HepG2 (cell line): ENCODE measurements around the gene SLC38A2. TPM values are rescaled to one million over a fixed set of nuclear protein-coding genes. Genes with fewer than 3 reads are reported as not detected.

Experiments used
- GFI1 ChIP-seq: sonication (generic); formaldehyde crosslinking; IDR thresholded peaks from 2 replicates; pipeline ENCODE4 v1.5.0; 2020; ENCODE audit warnings: missing genetic modification reagents, mild to moderate bottlenecking, borderline replicate concordance
- HHEX ChIP-seq: IDR thresholded peaks from 2 replicates; pipeline ENCODE4 v1.6.1; 2016; ENCODE audit warnings: control low read depth
- NKX3-1 ChIP-seq: sonication (generic); formaldehyde crosslinking; IDR thresholded peaks from 2 replicates; pipeline ENCODE4 v1.5.0; 2020; ENCODE audit warnings: missing genetic modification reagents
- YEATS4 ChIP-seq: sonication (generic); formaldehyde crosslinking; IDR thresholded peaks from 2 replicates; pipeline ENCODE4 v1.4.0; 2020; ENCODE audit warnings: missing genetic modification reagents, borderline replicate concordance
- ZMAT3 ChIP-seq: sonication (generic); formaldehyde crosslinking; conservative IDR thresholded peaks from 2 replicates; pipeline ENCODE4 v1.7.0; 2021; ENCODE audit warnings: missing genetic modification reagents
- ZMYM3 ChIP-seq: sonication (generic); formaldehyde crosslinking; IDR thresholded peaks from 2 replicates; pipeline ENCODE4 v1.5.1; 2020; ENCODE audit warnings: mild to moderate bottlenecking, missing genetic modification reagents
- ZNF101 ChIP-seq: sonication (generic); formaldehyde crosslinking; IDR thresholded peaks from 2 replicates; pipeline ENCODE4 v1.4.0; 2020; ENCODE audit warnings: mild to moderate bottlenecking, low read depth, missing genetic modification reagents, borderline replicate concordance
- ZNF136 ChIP-seq: sonication (generic); formaldehyde crosslinking; IDR thresholded peaks from 2 replicates; pipeline ENCODE4 v1.8.1; 2022; ENCODE audit warnings: low read depth, mild to moderate bottlenecking, moderate library complexity, missing genetic modification reagents
- ZNF160 ChIP-seq: sonication (generic); formaldehyde crosslinking; IDR thresholded peaks from 2 replicates; pipeline ENCODE4 v1.8.0; 2022; ENCODE audit warnings: mild to moderate bottlenecking, inconsistent platforms, missing genetic modification reagents
- ZNF335 ChIP-seq: sonication (generic); formaldehyde crosslinking; IDR thresholded peaks from 2 replicates; pipeline ENCODE4 v1.4.0; 2020; ENCODE audit warnings: missing genetic modification reagents
- ZSCAN29 ChIP-seq: sonication (generic); formaldehyde crosslinking; conservative IDR thresholded peaks from 2 replicates; pipeline ENCODE4 v1.4.0; 2020; ENCODE audit warnings: mild to moderate bottlenecking, missing genetic modification reagents
- ZZZ3 ChIP-seq: sonication (generic); formaldehyde crosslinking; IDR thresholded peaks from 2 replicates; pipeline ENCODE4 v1.4.0; 2020; ENCODE audit warnings: missing genetic modification reagents, mild to moderate bottlenecking, borderline replicate concordance
- polyA plus RNA-seq, 8 experiments: library from polyadenylated mRNA; depleted of rRNA in 3 of 8; stranded (reverse) in 7 of 8; unstranded in 1 of 8; fragments of >200 nt; fragmentation: Illumina TruSeq in 4 of 8; extraction: Trizol in 4 of 8; gene quantifications; 2 replicates each; pipeline versions ENCODE4 v1.2.1 to v1.2.3, GENCODE V29; 2011 to 2016; ENCODE audit warnings: low read depth in 4 of 8, missing spikeins in 1 of 8, mixed read lengths in 1 of 8; ENCODE audit not compliant: insufficient read depth in 1 of 8
- total RNA-seq, 5 experiments: library from RNA; depleted of rRNA; stranded (reverse); fragments of >200 nt; fragmentation: Illumina TruSeq; extraction: Trizol; gene quantifications; 2 replicates each; pipeline ENCODE4 v1.2.3, GENCODE V29; 2016; ENCODE audit warnings: low read depth in 1 of 5
- TF ChIP-seq, protein P1 (sequence below): sonication (generic); formaldehyde crosslinking; conservative IDR thresholded peaks from 2 replicates; pipeline ENCODE4 v1.4.0; 2020; ENCODE audit warnings: missing genetic modification reagents
- TF ChIP-seq, protein P2 (sequence below): sonication (generic); formaldehyde crosslinking; IDR thresholded peaks from 2 replicates; pipeline ENCODE4 v1.8.1; 2023; ENCODE audit warnings: mild to moderate bottlenecking, inconsistent platforms, moderate library complexity, missing genetic modification reagents, borderline replicate concordance
- TF ChIP-seq, protein P3 (sequence below), 2 experiments: sonication (generic) in 1 of 2; formaldehyde crosslinking in 1 of 2; IDR thresholded peaks; 2 replicates each; pipeline versions ENCODE4 v1.5.1 to v1.6.1; 2011 to 2020; ENCODE audit warnings: borderline replicate concordance in 1 of 2, low read depth in 1 of 2, low read length in 1 of 2, mild to moderate bottlenecking in 1 of 2, missing genetic modification reagents in 1 of 2, moderate library complexity in 1 of 2
- TF ChIP-seq, protein P4 (sequence below): sonication (generic); formaldehyde crosslinking; IDR thresholded peaks from 2 replicates; pipeline ENCODE4 v1.5.0; 2020; ENCODE audit warnings: mild to moderate bottlenecking, missing genetic modification reagents
- TF ChIP-seq, protein P5 (sequence below): sonication (generic); formaldehyde crosslinking; IDR thresholded peaks from 2 replicates; pipeline ENCODE4 v1.5.0; 2020; ENCODE audit warnings: missing genetic modification reagents
- TF ChIP-seq, protein P6 (sequence below): IDR thresholded peaks from 2 replicates; pipeline ENCODE4 v1.6.1; 2016; ENCODE audit warnings: mild to moderate bottlenecking, missing biosample characterization, missing genetic modification reagents
- TF ChIP-seq, protein P7 (sequence below): IDR thresholded peaks from 2 replicates; pipeline ENCODE4 v1.6.1; 2012; ENCODE audit warnings: inconsistent platforms

The SLC38A2 gene
- total and polyA plus RNA-seq, 2 of the 13 experiments (the other 11 are each of a cell fraction or from before 2014, with no cell fraction given), result 368 to 880 TPM

DNA sequence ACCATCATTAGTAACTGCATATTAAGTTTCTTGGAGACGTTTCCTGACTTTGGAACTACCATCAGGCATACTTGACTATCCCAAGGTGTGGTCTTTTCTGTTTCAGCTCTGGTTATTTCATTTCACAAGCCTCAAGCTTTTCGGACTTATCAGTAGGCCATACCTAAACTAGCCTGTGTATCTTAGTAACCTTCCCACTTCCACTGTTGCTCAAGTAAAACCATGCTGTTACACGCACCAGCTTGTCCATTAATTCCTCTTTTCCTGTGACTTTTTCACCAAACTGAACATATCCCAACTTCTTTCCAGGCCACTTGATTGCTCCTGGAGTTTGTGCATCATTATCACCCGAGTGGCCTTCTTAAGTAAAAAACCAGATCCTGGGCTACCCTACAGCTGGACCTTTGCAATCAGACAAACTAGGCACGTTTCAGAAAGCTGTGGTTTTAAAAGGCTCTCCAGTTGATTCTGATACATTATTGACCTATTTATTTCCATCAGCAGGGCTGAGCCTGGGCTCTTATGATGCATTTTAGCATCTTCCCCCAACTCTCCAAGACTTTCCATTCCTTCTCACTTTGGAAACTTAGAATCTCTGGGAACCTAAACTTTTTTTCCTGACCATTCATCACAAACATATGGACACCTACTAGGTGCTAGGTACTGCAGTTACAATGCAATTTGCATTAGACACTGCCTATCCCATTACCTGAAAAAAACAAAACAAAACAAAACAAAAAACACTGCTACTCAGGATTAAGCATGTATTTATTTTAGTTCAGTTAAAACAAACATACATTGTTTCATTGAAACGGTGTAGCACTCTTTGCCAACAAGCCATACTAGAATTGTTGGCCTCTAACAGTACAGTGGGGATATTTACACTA lies 14.9 kb downstream of the SLC38A2 start (continued):
- TF ChIP-seq ZNF136 (CRISPR knock-in tag) (peak; percentile 67; the same call in 1 of the 2 replicates), ZSCAN29 (CRISPR knock-in tag) (no peak), ZNF335 (CRISPR knock-in tag) (peak; percentile 82), YEATS4 (CRISPR knock-in tag) (peak; percentile 34; the same call in 1 of the 2 replicates), ZMYM3 (CRISPR knock-in tag) (no peak), ZNF101 (CRISPR knock-in tag) (no peak), ZZZ3 (no peak), GFI1 (peak; percentile 16; the same call in 1 of the 2 replicates), HHEX (CRISPR knock-in tag) (no peak), ZNF160 (CRISPR knock-in tag) (no peak; the same call in 1 of the 2 replicates), ZMAT3 (no peak), NKX3-1 (peak; percentile 94)
- TF ChIP-seq, protein P1, sequence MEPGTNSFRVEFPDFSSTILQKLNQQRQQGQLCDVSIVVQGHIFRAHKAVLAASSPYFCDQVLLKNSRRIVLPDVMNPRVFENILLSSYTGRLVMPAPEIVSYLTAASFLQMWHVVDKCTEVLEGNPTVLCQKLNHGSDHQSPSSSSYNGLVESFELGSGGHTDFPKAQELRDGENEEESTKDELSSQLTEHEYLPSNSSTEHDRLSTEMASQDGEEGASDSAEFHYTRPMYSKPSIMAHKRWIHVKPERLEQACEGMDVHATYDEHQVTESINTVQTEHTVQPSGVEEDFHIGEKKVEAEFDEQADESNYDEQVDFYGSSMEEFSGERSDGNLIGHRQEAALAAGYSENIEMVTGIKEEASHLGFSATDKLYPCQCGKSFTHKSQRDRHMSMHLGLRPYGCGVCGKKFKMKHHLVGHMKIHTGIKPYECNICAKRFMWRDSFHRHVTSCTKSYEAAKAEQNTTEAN (CRISPR knock-in tag), result 0 out of 2 replicates have a peak, but pooled peaks have one; percentile 2
- TF ChIP-seq, protein P2, sequence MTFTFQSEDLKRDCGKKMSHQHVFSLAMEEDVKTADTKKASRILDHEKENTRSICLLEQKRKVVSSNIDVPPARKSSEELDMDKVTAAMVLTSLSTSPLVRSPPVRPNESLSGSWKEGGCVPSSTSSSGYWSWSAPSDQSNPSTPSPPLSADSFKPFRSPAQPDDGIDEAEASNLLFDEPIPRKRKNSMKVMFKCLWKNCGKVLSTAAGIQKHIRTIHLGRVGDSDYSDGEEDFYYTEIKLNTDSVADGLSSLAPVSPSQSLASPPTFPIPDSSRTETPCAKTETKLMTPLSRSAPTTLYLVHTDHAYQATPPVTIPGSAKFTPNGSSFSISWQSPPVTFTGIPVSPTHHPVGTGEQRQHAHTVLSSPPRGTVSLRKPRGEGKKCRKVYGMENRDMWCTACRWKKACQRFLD (CRISPR knock-in tag), result no peak
- TF ChIP-seq, protein P3, sequence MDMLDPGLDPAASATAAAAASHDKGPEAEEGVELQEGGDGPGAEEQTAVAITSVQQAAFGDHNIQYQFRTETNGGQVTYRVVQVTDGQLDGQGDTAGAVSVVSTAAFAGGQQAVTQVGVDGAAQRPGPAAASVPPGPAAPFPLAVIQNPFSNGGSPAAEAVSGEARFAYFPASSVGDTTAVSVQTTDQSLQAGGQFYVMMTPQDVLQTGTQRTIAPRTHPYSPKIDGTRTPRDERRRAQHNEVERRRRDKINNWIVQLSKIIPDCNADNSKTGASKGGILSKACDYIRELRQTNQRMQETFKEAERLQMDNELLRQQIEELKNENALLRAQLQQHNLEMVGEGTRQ (IDR thresholded peaks at IDR 0.05; ENCODE audit: low read depth, low read length), result no peak
- TF ChIP-seq, protein P3 (CRISPR knock-in tag; IDR thresholded peaks at IDR 0.05; ENCODE audit: borderline replicate concordance), result 0 out of 2 replicates have a peak, but pooled peaks have one; percentile 41
- TF ChIP-seq, protein P4, sequence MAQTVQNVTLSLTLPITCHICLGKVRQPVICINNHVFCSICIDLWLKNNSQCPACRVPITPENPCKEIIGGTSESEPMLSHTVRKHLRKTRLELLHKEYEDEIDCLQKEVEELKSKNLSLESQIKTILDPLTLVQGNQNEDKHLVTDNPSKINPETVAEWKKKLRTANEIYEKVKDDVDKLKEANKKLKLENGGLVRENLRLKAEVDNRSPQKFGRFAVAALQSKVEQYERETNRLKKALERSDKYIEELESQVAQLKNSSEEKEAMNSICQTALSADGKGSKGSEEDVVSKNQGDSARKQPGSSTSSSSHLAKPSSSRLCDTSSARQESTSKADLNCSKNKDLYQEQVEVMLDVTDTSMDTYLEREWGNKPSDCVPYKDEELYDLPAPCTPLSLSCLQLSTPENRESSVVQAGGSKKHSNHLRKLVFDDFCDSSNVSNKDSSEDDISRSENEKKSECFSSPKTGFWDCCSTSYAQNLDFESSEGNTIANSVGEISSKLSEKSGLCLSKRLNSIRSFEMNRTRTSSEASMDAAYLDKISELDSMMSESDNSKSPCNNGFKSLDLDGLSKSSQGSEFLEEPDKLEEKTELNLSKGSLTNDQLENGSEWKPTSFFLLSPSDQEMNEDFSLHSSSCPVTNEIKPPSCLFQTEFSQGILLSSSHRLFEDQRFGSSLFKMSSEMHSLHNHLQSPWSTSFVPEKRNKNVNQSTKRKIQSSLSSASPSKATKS (CRISPR knock-in tag), result no peak; the same call in 1 of the 2 replicates
- TF ChIP-seq, protein P5, sequence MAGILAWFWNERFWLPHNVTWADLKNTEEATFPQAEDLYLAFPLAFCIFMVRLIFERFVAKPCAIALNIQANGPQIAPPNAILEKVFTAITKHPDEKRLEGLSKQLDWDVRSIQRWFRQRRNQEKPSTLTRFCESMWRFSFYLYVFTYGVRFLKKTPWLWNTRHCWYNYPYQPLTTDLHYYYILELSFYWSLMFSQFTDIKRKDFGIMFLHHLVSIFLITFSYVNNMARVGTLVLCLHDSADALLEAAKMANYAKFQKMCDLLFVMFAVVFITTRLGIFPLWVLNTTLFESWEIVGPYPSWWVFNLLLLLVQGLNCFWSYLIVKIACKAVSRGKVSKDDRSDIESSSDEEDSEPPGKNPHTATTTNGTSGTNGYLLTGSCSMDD (CRISPR knock-in tag), result no peak
- TF ChIP-seq, protein P6, sequence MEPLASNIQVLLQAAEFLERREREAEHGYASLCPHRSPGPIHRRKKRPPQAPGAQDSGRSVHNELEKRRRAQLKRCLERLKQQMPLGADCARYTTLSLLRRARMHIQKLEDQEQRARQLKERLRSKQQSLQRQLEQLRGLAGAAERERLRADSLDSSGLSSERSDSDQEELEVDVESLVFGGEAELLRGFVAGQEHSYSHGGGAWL (CRISPR knock-in tag), result no peak
- TF ChIP-seq, protein P7, sequence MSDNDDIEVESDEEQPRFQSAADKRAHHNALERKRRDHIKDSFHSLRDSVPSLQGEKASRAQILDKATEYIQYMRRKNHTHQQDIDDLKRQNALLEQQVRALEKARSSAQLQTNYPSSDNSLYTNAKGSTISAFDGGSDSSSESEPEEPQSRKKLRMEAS, result peak; percentile 32; the same call in 1 of the 2 replicates
